Activated CD4-positive, alpha-beta T cell treated with anti-CD3 and anti-CD28 coated beads, Interleukin-10, Interleukin-2, amounts not matched to agents 100 ng/mL and 50 ng/mL, durations not matched to agents 16 hours and 8 hours (primary cell): ENCODE data around the gene SCYL2.

Experiments used
- DNase-seq: peaks from one replicate; pipeline ENCODE4 v3.0.0-alpha.2; 2020

The SCYL2 gene

DNA sequence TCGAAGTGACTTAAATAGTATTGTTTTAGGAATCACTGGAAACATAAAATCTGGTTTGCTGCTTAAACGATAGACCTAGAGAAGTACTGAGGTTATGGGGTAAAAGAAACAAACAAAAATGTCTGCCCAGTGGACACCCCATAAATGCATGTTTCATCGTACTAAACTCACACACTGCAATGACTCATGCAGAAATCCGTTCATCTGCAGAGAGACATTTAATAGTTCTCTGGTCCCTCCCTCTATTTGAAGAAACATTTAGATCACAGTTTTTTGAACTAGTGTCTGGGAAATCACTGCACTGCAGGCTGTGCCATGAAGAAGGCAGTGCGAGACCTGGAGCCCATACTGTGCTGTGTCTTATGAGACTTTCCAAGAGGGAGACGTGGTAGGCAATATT lies 115.4 kb downstream of the SCYL2 start:
- DNase-seq = no peak

DNA sequence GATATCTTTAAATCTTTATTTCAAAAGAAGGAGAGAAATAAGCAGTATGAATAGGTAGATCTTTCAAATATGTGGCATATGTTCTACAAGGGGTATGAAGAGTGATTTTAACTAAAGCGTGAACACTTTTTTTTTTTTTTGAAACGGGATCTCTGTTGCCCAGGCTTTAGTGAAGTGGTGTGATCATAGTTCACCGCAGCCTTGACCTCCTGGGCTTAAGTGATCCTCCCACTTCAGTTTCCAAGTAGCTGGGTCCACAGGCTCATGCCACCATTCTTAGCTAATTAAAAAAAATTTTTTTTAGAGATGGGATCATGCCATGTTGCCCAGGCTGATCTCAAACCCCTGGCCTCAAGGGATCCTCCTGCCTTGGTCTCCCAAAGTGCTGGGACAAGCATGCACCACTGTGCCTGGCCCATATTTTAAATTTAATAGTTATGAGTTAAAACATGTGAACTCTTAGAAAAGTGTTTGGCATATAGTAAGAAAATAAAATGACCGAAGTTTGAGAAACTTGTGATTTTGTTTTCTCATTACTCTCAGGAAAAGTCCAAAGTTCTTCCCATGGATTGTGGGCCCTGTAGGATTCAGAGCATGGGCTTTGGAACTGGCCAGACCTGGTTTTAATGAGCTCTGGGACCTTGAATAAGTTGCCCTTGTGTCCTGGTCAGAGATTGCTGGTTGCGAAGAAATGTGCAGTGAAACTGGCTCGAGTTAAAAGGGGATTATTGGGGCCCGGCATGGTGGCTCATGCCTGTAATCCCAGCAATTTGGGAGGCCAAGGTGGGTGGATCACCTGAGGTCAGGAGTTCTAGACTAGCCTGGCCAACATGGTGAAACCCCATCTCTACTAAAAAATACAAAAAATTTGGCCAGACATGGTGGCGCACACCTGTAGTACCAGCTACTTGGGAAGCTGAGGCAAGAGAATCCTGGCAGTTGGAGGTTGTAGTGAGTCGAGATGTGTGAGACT lies 116.9 kb downstream of the SCYL2 start:
- DNase-seq = no peak

DNA sequence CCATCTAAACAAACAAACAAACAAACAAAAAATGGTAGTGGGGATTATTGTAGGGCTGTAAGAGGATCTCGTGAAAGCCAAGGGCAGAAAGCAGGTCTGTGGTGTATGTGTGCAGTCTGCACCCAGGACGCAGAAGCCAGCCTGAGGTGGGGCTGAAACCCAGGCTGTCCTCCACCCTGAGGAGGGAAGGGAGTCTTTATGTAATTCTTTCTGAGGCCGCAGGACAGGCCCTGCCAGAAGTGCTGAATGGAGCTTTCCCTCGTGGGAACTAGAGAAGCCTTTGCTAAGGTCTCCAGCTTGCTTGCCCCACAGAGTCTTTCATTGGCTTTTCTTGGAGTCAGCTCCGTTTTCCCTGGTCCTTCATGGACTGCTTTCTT lies 117.6 kb downstream of the SCYL2 start:
- DNase-seq = no peak

DNA sequence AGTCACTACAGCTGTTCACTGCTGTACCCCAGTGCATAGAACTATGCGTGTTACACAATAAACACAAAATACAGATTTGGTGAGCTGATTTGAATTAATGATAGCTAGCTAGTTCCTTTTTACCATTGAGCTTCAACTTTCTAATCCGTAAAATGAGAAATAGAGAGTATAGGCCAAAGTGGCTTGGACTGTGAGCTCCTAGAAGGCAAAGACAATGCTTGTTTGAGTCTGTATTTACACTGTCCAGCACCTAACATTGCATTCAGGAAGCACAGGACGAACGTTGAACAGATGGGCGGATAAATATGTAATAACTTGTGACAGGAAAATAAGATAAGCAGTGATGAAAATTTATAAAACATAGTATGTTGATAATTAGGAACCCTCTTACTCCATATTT lies 121.4 kb downstream of the SCYL2 start:
- DNase-seq = no peak
